Activated CD8-positive, alpha-beta memory T cell treated with anti-CD3 and anti-CD28 coated beads for 4 hours (primary cell): ENCODE measurements around the gene LSS.

Source experiments
- DNase-seq, 2 donors: peaks; one replicate each; pipeline ENCODE4 v3.0.0-alpha.2; 2020; ENCODE audit warnings: low read depth in 2 of 2

The LSS gene

DNA sequence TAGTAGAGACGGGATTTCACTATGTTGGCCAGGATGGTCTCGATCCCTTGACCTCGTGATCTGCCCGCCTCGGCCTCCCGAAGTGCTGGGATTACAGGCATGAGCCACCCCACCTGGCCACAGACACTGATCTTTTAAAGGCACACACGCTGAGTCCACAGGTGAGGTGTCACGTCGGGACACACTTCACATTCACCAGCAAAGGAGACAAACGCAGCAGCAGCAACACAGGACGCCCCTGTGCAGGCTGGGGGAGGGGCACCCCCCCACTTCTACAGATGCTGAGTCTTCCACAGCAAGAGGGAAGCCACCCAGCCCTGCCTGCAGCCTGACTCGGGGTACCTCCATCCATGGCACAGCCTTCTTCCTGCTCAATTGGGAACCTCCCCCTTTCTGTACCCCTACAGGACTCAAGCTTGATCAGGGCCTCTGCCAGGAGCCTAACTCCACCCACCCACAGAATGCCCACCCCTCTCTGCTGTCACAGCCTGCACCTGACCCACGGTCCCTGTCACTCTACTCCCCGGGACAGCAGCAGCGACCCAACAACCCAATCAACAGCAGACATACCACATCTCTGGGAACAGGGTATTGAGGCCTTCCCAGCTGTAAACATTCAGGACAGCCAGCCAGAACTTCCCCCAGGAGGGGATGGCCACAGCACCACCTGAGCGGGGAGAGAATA, 9.5 kb downstream of the LSS start:
- DNase-seq: no peak

DNA sequence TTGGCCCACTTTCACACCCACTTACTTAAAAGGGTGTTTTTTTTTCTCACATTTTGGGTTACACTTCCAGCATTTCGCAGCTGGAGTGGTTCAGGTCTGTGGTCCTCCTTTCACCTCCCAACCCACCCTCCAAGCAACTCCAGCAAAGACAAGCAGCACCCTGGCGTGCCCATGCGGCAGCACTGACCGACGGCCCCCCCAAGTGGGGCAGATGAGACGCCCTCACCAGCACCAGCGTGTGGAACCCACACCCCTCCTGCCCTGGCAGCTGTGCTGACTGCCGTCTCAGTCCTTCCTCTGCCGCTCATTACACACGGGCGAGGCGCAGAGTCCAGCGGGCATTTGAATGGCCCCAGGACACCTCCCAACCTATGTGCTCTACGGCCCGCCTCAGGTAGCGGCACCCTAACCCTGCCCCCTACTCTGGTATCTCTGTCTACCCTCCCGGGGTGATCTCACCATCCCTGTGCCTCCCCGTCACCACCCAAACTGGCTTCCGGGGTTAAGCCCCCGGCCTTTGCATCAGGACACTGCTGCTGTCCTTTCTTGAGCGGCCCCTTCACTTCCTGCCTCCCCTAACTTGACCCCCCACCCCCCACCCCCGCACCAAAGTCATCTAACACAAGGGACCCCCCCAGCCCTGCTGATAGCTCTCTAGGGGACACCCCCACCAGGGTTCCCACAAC, 10.9 kb downstream of the LSS start:
- no peak for DNase-seq

DNA sequence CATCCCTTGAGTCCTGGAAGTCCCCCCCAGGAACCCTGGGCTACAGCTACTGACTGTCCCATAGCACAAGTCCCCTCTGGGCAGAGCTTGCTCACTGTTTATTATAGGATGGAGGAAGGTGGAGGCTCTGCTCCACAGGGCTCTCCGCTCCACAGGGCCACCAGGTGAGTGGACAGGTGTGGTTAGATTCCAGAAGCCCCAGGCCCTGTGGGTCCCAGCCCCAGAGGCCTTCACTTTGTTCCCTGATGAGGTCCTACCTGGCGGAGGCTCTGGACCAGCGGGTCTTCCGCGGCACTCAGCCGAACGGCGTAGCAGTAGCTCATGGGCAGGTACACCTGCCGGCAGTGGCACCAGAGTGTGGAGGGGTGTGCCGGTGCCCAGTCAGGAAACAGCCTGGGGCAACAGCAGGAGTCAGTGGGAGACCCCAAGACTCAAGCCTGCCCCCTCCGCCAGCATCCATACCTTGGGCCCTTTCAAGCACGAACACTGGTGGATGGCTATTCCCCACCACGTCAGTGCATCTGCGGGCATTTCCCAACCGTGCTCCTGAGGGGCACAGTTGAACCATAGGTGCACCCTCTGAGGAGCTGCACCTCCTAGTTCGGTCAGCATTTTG, 12.3 kb downstream of the LSS start:
- no peak for DNase-seq

GRCh38 chr21:46215436-46216131, 13.0 kb downstream of the LSS start:
- no peak for DNase-seq

- DNase-seq: no peak
These were observed 13.9 kb downstream of the LSS start for GRCh38 chr21:46214478-46215340.

- DNase-seq: no peak
These were observed 14.8 kb downstream of the LSS start for GRCh38 chr21:46213620-46214286.

DNA sequence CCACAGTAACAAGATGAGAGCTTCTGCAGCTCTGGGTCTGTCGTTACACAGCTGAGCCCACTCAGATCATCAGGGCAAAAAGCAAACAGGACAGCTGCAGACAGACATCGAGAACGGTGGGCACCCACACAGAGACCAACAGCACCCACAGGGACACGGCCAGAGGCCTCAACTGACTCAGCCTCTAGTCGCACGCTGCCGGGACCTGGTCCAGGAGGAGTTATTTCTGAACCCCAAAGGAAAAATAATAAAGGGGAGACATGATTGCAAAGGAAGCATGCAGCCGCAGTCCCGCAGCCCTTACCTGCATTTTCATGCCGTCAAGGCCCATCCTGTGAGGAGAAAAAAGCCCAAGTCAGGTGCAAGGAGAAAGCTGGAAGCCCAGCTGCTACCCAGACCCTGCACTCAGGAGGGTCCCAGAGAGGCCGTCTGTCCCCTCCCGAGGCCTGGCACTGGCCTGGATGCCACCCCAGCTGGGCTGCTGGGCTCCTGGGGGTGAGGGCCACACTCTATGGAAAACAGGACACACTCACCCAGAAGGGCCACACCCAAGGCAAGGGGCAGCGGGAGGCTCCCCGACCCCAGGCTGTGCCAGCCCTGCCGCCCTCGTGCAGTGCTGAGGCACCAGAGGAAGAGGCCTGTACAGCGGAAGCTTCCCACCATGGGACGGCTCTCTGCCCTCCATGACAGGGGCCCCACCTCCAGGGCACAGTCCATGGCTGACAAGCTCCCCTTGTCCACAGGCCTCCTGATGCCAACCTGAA, 15.7 kb downstream of the LSS start:
- DNase-seq: no peak

GRCh38 chr21:46211786-46212720, 16.5 kb downstream of the LSS start:
- no peak for DNase-seq

DNA sequence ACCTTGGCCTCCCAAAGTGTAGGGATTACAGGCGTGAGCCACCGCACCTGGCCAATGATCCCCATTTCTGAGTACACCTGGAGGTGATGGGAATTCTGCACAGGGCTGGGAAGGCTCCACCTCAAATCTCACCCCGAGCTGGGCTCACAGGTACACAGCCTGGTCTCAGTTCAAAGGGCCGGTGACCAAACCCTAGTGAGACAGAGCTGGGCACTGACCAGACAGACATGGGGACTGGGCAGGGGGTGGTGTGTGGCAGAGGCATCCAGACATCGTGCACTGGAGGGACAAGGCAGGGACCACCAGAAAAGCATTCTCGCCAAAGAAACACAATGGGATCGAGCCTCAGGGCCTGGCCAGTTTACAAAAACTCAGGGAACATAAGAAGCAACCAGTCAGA, 17.2 kb downstream of the LSS start:
- DNase-seq: no peak

DNA sequence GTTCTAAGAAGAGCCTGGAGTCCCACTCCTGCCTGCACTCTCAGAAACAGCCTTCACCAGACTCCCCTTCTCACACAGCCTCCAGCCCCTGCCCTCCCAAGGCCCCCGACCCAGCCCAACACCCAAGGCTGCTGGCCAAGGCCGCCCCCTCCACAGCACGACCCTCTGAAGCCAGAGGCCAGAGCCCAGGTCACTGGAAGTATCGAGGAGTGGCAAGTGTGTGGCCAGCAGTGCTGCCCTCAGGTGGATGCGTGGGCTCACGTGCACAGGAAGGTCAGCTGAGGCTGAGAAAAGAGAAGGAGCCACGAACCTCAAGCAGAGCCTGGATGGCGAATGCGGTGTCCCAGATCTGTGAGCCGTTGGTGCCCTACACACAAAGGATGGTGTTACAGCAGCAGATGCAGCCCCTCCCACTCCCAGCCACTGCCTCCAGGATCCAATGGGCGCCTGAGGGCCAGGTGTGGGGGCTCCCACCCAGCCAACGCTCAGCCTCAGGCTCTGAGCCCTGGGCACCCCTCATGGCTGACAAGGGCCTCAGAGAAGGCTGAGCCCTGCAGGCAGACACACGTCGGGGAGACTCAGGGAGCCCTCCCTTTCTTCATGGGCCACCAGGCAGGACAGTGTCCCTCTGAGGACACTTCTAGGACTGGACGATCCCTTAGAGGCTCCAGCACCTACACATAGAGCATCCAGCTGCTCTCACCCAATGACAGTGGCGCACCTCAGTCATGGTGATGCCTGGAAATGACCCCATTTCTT, 18.0 kb downstream of the LSS start:
- no peak for DNase-seq

GRCh38 chr21:46208761-46209721, 19.5 kb downstream of the LSS start:
- DNase-seq: no peak

DNA sequence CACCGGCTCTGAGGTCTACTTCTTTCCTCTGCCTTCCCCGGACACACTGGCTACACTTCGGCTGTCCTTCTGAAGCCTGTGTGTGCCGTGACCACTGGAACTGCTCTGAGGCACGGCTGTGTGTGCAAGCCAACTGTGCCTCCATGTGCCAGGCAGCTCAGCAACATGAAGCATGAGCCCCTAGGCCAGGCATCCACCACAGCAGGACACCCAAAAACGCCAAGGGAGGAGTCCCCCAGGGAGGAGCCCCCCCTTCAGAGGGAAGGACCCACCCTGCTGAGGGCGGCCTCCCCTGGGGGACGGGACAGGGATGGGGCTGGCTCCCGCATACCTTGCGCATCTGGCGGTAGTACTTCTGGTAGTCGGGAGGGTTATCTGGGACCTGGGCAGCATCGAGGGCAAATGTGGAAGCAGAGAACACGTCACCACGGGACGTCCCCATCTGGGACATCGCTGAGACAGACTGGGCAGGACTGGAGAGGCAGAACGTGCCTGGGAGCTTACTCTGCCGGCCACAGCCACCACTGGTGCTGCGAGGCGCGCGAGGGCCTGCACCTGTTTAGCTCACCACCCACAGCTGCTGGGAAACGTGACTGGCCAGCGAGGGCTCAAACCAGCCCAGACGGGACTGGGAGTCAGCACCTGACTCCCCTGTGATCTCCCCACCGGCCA, 20.5 kb downstream of the LSS start:
- no peak for DNase-seq

- DNase-seq: no peak
These were observed 21.3 kb downstream of the LSS start for GRCh38 chr21:46207006-46207919.

GRCh38 chr21:46206163-46207005, 22.2 kb downstream of the LSS start:
- DNase-seq: no peak

DNA sequence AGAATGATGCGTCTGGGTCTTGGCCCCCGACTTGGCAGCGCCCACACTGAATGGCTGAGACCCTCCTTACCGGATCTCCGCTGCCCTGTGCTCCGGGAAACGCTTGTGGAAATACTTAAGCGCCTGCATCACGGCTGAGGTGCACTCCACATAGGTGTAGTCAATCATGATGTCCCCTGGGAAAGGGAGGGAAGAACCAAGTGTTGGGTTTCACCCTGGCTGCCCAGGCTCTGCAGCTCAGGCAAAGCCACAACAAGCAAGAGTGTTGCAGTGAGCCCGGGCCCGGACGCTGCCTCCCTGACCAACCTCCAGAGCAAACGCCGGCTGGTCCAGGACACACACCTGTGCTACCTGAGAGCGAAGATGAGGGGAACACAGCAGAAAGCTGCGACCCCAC, 22.8 kb downstream of the LSS start:
- no peak for DNase-seq
